Neutrophil (primary cell): ENCODE data around the gene DHX35.

Experiments
- H3K27ac ChIP-seq: fragments of 200-600 bp; sonication (generic); 2 replicates; pipeline ENCODE4 v1.5.1; 2016; ENCODE audit warnings: mild to moderate bottlenecking, moderate library complexity
- H3K27me3 ChIP-seq: fragments of 200-600 bp; sonication (generic); 2 replicates; pipeline ENCODE4 v1.6.0; 2016; ENCODE audit warnings: mild to moderate bottlenecking
- H3K36me3 ChIP-seq: fragments of 200-600 bp; sonication (generic); 2 replicates; pipeline ENCODE4 v1.5.1; 2017
- H3K4me1 ChIP-seq, 2 experiments: fragments of 200-600 bp in 1 of 2; sonication (generic) in 1 of 2; 1 replicate in 1 of 2; 2 replicates in 1 of 2; pipeline versions ENCODE4 v1.5.1 to v1.6.1; 2013 to 2016; ENCODE audit warnings: low read depth in 1 of 2, low read length in 1 of 2, mild to moderate bottlenecking in 1 of 2, moderate library complexity in 1 of 2; ENCODE audit not compliant: control insufficient read depth in 1 of 2, insufficient read depth in 1 of 2
- H3K4me3 ChIP-seq, 2 experiments: fragments of 200-600 bp in 1 of 2; sonication (generic) in 1 of 2; 1 replicate in 1 of 2; 2 replicates in 1 of 2; pipeline ENCODE4 v1.5.1; 2013 to 2016; ENCODE audit warnings: low read depth in 1 of 2, low read length in 1 of 2, mild to moderate bottlenecking in 1 of 2, moderate library complexity in 1 of 2
- H3K9me3 ChIP-seq: fragments of 200-600 bp; sonication (generic); 2 replicates; pipeline ENCODE4 v1.5.1; 2016
- TF ChIP-seq, protein P1 (sequence below): fragments of 200-600 bp; sonication (generic); IDR thresholded peaks from 2 replicates; pipeline ENCODE4 v1.5.1; 2016; ENCODE audit warnings: antibody characterized with exemption

The DHX35 gene

DNA sequence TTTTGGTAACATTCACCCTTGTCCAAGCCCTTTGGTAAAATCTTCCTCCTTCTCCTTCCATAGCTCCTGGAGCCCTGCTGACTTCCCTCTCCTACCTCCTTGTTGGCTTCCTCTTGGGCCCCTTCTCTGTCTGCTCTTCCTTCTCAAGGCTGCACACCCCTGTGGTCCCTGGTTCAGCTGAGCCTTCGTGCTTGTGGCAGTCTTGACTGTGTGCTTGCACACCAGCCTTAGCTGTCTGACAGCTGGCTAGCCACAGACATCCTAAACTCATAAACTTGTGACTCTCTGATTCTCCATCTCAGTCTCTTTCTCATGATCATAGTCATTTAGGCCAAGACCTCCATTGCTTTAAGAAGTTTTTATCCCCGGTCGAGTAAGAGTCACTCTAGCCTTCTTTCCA is 37.1 kb downstream of the DHX35 start:
- TF ChIP-seq, protein P1, sequence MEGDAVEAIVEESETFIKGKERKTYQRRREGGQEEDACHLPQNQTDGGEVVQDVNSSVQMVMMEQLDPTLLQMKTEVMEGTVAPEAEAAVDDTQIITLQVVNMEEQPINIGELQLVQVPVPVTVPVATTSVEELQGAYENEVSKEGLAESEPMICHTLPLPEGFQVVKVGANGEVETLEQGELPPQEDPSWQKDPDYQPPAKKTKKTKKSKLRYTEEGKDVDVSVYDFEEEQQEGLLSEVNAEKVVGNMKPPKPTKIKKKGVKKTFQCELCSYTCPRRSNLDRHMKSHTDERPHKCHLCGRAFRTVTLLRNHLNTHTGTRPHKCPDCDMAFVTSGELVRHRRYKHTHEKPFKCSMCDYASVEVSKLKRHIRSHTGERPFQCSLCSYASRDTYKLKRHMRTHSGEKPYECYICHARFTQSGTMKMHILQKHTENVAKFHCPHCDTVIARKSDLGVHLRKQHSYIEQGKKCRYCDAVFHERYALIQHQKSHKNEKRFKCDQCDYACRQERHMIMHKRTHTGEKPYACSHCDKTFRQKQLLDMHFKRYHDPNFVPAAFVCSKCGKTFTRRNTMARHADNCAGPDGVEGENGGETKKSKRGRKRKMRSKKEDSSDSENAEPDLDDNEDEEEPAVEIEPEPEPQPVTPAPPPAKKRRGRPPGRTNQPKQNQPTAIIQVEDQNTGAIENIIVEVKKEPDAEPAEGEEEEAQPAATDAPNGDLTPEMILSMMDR = no peak
- Histone ChIP-seq H3K4me1 (no peaks in the 10 kb centered on the region), H3K9me3 (no peaks in the 10 kb centered on the region), H3K27me3 (no peaks in the 10 kb centered on the region), H3K36me3 (peaks cover 79% of the 10 kb centered on the region), H3K4me3 (no peak overlapping the region), H3K27ac (no peak overlapping the region)

DNA sequence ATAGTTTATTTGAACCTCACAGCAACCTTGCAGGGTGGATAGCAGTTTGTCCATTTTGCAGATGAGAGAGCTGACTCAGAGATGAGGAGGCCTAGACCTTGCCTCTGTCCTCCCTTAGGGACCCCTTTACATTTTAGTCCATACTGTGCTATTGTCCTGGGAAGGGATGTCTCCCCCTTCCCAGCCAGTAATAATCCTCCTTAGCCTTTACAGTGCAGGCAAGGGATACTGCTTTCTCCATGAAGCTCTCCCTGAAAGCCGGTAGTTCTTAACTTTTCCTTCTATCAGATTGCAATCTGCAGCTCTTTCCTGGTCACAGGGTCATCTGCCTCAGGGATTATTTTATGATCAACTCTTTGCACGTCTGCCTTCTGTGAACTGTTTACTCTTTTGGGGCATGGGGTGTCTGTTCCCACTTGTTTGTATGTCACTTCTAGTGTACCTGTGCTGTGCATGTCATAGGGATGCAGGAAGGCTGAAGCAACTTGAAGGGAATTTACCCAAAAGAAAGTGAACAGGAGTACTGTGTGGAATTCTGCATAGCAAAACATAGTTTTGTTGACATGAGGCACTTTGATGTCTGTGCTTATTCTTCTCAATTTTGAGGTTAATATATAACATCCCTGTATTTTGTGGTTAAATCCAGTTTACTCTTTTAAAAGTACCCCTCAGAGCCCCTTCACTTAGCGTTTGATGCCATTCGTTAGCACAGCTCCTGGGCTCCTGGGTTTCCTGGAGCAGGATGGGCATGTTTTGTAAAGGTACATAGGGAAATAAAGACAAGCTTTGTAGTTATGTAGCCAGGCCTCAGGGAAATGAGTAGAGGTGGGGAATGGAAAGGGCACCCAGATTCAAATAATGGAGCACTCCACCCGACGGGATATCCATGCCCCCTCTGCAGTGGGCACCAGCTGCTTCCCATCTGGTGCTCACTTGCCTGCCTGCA is 38.1 kb downstream of the DHX35 start:
- H3K27ac ChIP-seq = no peak overlapping the region
- TF ChIP-seq, protein P1 = no peak
- H3K36me3 ChIP-seq = peaks cover 84% of the 10 kb centered on the region
- no peaks in the 10 kb centered on the region for H3K27me3 ChIP-seq
- H3K4me1 ChIP-seq = no peaks in the 10 kb centered on the region
- H3K4me3 ChIP-seq = no peak overlapping the region
- H3K9me3 ChIP-seq = no peaks in the 10 kb centered on the region

DNA sequence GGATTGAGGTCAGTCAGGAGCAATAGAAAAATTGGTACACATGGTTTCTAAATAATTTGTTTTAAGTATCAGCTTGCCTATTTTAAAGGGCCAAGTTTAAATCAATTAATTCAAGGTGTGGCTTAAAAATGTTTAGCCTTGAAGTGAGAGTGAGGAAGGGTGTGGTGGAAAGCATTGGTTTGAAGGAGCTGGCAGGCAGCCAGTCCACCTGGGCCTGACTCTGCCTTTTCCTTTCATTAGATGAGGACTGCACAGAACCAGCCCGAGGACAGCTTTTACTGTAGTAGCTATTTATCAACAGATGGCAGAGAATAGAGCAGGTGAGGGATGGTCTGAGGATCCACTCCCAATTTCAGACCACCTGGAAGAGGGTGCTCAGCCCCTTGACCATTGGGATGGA is 42.4 kb downstream of the DHX35 start:
- H3K9me3 ChIP-seq = no peaks in the 10 kb centered on the region
- peaks cover 88% of the 10 kb centered on the region for H3K36me3 ChIP-seq
- H3K27ac ChIP-seq = no peak overlapping the region
- TF ChIP-seq, protein P1 = no peak
- no peaks in the 10 kb centered on the region for H3K4me1 ChIP-seq
- H3K4me3 ChIP-seq = no peak overlapping the region
- no peaks in the 10 kb centered on the region for H3K27me3 ChIP-seq

DNA sequence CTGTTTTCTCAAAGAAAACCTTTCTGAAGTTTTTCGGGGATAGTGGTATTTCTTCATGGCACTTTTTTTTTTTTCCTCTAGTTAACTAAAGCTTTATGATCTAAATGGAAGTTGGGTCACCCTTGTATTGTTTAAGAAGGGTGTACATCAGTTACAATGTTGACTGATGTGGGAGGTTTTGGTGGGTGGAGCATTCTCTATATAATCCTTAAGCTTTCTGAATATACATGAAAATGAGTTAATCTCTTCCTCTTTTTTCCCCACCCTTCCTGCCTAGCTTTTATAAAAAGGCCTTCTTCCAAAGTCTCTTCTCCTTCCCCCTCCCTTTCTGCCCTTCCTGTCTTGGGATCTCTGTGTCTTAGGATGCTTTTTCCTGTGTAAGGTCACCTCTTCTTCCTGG is 47.2 kb downstream of the DHX35 start:
- Histone ChIP-seq H3K4me1 (no peaks in the 10 kb centered on the region), H3K27ac (no peak overlapping the region), H3K4me3 (no peak overlapping the region), H3K9me3 (no peaks in the 10 kb centered on the region), H3K27me3 (no peaks in the 10 kb centered on the region), H3K36me3 (peaks cover 73% of the 10 kb centered on the region)
- TF ChIP-seq, protein P1 = no peak

DNA sequence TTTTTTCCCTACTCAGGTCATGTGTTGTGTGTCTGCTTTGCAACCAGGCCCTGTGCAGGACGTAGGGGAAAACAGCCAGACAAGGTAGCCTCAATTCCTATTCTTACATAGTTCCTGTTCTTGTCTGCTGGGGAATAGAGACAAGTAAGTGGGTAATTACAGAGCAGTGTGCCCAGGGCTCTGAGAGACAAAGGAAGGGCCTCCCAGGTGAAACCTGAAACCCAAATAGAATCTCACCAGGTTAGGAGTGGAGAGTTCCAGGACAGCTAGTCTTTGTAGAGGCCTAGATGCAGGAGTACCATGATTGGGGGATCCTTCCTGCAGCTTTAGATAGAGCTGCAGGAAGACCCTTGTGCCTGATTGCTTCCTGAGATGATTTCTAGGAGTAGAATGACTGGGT is 48.4 kb downstream of the DHX35 start:
- peaks cover 68% of the 10 kb centered on the region for H3K36me3 ChIP-seq
- H3K27me3 ChIP-seq = no peaks in the 10 kb centered on the region
- TF ChIP-seq, protein P1 = no peak
- H3K4me1 ChIP-seq = no peaks in the 10 kb centered on the region
- H3K4me3 ChIP-seq = no peak overlapping the region
- no peak overlapping the region for H3K27ac ChIP-seq
- H3K9me3 ChIP-seq = no peaks in the 10 kb centered on the region
